ENCODE data around the gene TK2. TPM values are rescaled to one million over a fixed set of nuclear protein-coding genes. Genes with fewer than 3 reads are reported as not detected.

The TK2 gene
- total RNA-seq, 1 experiment from 2014 or later = 5.0 TPM

- TF ChIP-seq, protein P1, sequence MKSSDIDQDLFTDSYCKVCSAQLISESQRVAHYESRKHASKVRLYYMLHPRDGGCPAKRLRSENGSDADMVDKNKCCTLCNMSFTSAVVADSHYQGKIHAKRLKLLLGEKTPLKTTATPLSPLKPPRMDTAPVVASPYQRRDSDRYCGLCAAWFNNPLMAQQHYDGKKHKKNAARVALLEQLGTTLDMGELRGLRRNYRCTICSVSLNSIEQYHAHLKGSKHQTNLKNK (CRISPR knock-in tag; IDR thresholded peaks at IDR 0.05) = no peak
- TF ChIP-seq ZBTB21 (CRISPR knock-in tag; IDR thresholded peaks at IDR 0.05; ENCODE audit: borderline replicate concordance) (no peak), FOXK1 (CRISPR knock-in tag; IDR thresholded peaks at IDR 0.05) (no peak), HMGA2 (CRISPR knock-in tag; IDR thresholded peaks at IDR 0.05) (no peak), ZNF121 (CRISPR knock-in tag; IDR thresholded peaks at IDR 0.05) (no peak), JUN (CRISPR knock-in tag; IDR thresholded peaks at IDR 0.05) (no peak), ZNF532 (CRISPR knock-in tag; IDR thresholded peaks at IDR 0.05; ENCODE audit: borderline replicate concordance) (no peak), E2F1 (CRISPR knock-in tag; IDR thresholded peaks at IDR 0.05) (no peak)
- TF ChIP-seq, protein P2, sequence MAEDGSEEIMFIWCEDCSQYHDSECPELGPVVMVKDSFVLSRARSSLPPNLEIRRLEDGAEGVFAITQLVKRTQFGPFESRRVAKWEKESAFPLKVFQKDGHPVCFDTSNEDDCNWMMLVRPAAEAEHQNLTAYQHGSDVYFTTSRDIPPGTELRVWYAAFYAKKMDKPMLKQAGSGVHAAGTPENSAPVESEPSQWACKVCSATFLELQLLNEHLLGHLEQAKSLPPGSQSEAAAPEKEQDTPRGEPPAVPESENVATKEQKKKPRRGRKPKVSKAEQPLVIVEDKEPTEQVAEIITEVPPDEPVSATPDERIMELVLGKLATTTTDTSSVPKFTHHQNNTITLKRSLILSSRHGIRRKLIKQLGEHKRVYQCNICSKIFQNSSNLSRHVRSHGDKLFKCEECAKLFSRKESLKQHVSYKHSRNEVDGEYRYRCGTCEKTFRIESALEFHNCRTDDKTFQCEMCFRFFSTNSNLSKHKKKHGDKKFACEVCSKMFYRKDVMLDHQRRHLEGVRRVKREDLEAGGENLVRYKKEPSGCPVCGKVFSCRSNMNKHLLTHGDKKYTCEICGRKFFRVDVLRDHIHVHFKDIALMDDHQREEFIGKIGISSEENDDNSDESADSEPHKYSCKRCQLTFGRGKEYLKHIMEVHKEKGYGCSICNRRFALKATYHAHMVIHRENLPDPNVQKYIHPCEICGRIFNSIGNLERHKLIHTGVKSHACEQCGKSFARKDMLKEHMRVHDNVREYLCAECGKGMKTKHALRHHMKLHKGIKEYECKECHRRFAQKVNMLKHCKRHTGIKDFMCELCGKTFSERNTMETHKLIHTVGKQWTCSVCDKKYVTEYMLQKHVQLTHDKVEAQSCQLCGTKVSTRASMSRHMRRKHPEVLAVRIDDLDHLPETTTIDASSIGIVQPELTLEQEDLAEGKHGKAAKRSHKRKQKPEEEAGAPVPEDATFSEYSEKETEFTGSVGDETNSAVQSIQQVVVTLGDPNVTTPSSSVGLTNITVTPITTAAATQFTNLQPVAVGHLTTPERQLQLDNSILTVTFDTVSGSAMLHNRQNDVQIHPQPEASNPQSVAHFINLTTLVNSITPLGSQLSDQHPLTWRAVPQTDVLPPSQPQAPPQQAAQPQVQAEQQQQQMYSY (CRISPR knock-in tag; IDR thresholded peaks at IDR 0.05) = no peak
- CTCF ChIA-PET = no interaction called here
Observed at GRCh38 chr16:66524601-66525164, 25.2 kb downstream of the TK2 start.

DNA sequence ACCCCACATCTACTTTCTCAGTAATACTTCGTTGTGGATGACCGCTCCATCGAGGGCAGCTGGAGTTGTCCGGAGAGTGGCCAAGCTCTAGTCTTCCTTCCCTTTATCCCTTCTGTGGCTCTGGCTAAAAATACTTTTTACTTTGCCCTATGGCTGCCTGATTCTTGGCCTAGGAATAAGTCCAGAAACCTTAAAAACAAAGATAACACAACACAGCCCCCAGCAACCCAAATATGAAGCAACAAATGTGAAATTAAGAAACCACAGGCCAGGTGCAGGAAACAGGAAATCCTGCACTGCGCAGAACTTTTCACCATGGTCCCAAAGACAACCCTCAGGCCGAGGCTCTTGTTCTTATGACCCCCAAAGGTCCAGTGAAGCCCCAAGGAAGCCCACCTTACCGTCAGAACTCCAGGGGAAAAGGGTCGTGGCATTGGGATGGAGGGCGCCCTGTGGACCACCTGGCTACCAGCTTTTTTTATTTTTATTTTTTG is 26.0 kb downstream of the TK2 start:
- Mint-ChIP-seq H3K27me3 (ENCODE audit: low read depth) (no peaks in the 10 kb centered on the region; the same call in 1 of the 2 replicates), H3K4me3 (no peak overlapping the region), H3K27ac (no peak overlapping the region), H3K9me3 (no peaks in the 10 kb centered on the region), H3K4me1 (no peaks in the 10 kb centered on the region), H3K36me3 (peaks cover 6% of the 10 kb centered on the region; the same call in 1 of the 2 replicates)
- ChIA-PET CTCF (no interaction called here), POLR2A (no interaction called here)
- ATAC-seq (no peak), DNase-seq (ENCODE audit: low spot score) (no peak)
- TF ChIP-seq, protein P3, sequence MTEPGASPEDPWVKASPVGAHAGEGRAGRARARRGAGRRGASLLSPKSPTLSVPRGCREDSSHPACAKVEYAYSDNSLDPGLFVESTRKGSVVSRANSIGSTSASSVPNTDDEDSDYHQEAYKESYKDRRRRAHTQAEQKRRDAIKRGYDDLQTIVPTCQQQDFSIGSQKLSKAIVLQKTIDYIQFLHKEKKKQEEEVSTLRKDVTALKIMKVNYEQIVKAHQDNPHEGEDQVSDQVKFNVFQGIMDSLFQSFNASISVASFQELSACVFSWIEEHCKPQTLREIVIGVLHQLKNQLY (CRISPR knock-in tag; IDR thresholded peaks at IDR 0.05) = no peak
- no peak for TF ChIP-seq USF1 (CRISPR knock-in tag; IDR thresholded peaks at IDR 0.05)
- TF ChIP-seq NR1H2 (CRISPR knock-in tag; IDR thresholded peaks at IDR 0.05) = no peak
- no peak for TF ChIP-seq TEAD1 (CRISPR knock-in tag; IDR thresholded peaks at IDR 0.05)
- no peak for TF ChIP-seq MXD4 (CRISPR knock-in tag; IDR thresholded peaks at IDR 0.05; ENCODE audit: borderline replicate concordance)
- TF ChIP-seq HMGXB4 (CRISPR knock-in tag; IDR thresholded peaks at IDR 0.05) = no peak
- TF ChIP-seq CREB1 (CRISPR knock-in tag; IDR thresholded peaks at IDR 0.05) = no peak
- TF ChIP-seq SOX15 (CRISPR knock-in tag; IDR thresholded peaks at IDR 0.05) = no peak
- TF ChIP-seq, protein P4, sequence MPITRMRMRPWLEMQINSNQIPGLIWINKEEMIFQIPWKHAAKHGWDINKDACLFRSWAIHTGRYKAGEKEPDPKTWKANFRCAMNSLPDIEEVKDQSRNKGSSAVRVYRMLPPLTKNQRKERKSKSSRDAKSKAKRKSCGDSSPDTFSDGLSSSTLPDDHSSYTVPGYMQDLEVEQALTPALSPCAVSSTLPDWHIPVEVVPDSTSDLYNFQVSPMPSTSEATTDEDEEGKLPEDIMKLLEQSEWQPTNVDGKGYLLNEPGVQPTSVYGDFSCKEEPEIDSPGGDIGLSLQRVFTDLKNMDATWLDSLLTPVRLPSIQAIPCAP (CRISPR knock-in tag; IDR thresholded peaks at IDR 0.05) = no peak
- no peak for TF ChIP-seq EMX1 (CRISPR knock-in tag; IDR thresholded peaks at IDR 0.05)
- no peak for TF ChIP-seq SMAD4 (CRISPR knock-in tag; IDR thresholded peaks at IDR 0.05)
- no peak for TF ChIP-seq ELF4 (CRISPR knock-in tag; IDR thresholded peaks at IDR 0.05; ENCODE audit: low read depth)
- no peak for TF ChIP-seq HMGA2 (CRISPR knock-in tag; IDR thresholded peaks at IDR 0.05)
- no peak for TF ChIP-seq ZNF317 (CRISPR knock-in tag; IDR thresholded peaks at IDR 0.05; ENCODE audit: borderline replicate concordance, low read depth)

More at GRCh38 chr16:66524601-66525164, 25.2 kb downstream of the TK2 start:
- H3K36me3 Mint-ChIP-seq = peaks cover 8% of the 10 kb centered on the region; the same call in 1 of the 2 replicates
- no peak overlapping the region for H3K4me3 Mint-ChIP-seq
- no peaks in the 10 kb centered on the region for H3K9me3 Mint-ChIP-seq
- H3K27me3 Mint-ChIP-seq (ENCODE audit: low read depth) = no peaks in the 10 kb centered on the region; the same call in 1 of the 2 replicates
- no peak overlapping the region; the same call in 1 of the 2 replicates for H3K27ac Mint-ChIP-seq
- DNase-seq (ENCODE audit: low spot score) = no peak
- POLR2A ChIA-PET = no interaction called here
- H3K4me1 Mint-ChIP-seq = no peaks in the 10 kb centered on the region
- no peak for ATAC-seq
